Measurements from ENCODE around the gene PLAU.
A peak's percentile ranks its signal among the peaks of the same experiment; 100 is the strongest.
"Not testable (repeated sequence)": the region's sequence is repeated elsewhere in the genome, so short reads cannot be mapped to it uniquely, and the experiment has no call there.

Gene PLAU

DNA sequence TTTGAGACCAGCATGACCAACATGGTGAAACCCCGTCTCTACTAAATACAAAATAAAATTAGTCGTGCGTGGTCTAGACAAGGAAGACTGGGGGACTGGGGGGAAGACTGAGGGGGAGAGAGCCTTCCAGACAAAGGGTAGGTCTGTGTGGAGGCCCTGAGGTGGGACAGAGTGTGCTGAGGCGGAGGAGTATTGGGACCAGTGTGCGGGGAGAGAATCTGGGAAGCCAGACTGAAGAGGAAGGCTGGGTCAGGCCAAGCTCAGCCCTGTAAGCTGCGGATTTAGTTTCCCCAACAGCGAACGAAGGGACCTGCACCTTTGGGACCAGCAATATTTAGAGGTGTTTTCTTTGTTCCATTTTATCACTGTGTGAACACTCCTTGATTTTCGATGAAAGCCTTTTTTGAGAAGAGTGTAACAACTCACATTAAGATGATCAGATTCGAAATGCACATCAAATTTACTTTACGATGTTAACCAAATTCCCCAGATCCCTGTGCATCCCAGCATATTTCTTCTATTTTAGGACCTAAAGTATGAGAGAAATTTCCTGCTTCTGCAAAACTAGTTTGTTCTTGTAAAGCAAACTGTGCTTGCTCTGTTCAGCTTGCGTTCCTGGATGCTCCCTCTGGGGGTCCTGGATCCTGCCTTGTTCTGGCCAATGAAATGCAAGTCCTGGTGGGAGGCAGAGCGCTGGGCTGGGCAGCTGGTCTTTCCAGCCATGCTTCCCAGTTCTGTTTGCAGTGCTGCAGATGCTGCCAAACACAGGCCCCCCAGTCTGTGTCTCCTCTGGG lies 39.4 kb downstream of the PLAU start:
- DNase-seq (ENCODE audit: low spot score): peak; percentile 74

DNA sequence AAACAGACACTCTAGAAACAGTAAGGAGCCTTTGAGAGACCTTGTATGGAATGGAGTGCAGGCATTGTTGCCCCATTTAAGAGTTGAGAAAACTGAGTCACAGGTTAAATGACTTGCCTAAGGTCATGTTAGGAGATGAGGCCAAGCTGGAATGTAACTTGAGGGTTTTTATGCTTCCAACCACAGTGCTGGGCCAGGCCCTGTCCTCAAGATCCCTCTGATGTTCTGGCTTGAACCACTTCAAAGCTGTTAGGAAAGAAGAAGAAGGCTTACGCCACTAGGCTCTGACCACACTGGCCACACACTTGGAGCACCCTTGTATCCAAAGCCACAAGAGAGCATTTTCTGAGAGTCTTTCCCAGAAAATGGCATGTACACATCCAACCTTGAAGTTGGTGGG lies 42.7 kb downstream of the PLAU start:
- no peak for DNase-seq (ENCODE audit: low spot score)

DNA sequence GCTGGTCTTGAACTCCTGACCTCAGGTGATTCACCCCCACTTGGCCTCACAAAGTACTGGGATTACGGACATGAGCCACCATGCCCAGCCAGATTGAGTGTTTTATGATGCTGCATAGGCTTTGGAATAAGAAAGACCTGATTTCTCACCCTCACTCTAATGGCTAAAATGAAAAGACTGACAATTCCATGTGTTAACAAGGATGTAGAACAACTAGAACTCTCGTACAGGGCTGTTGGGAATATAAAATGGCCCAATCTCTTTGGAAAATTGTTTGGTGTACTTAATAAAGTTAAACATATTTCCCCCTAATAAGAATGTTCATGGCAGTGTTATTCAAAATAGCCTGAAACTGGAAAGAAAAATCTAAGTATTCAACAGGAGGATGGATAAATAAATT lies 43.8 kb downstream of the PLAU start:
- no peak for DNase-seq (ENCODE audit: low spot score)

DNA sequence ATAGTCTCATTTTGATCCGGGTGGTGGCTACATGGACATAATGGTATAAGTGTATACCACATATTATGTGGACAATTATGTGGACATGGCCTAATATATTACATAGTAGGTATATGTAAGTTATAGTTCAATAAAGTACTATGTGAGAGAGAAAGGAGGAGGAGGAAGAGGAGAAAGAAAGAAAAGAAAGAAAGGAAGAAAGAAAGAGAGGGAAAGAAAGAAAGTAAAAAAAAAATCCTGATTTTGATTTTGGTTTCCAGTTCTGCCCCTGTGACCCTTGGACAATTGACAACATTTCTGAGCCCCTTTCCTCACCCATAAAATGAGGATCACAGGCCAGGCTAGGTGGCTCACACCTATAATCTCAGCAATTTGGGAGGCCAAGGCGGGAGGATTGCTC lies 44.8 kb downstream of the PLAU start:
- no peak for DNase-seq (ENCODE audit: low spot score)

DNA sequence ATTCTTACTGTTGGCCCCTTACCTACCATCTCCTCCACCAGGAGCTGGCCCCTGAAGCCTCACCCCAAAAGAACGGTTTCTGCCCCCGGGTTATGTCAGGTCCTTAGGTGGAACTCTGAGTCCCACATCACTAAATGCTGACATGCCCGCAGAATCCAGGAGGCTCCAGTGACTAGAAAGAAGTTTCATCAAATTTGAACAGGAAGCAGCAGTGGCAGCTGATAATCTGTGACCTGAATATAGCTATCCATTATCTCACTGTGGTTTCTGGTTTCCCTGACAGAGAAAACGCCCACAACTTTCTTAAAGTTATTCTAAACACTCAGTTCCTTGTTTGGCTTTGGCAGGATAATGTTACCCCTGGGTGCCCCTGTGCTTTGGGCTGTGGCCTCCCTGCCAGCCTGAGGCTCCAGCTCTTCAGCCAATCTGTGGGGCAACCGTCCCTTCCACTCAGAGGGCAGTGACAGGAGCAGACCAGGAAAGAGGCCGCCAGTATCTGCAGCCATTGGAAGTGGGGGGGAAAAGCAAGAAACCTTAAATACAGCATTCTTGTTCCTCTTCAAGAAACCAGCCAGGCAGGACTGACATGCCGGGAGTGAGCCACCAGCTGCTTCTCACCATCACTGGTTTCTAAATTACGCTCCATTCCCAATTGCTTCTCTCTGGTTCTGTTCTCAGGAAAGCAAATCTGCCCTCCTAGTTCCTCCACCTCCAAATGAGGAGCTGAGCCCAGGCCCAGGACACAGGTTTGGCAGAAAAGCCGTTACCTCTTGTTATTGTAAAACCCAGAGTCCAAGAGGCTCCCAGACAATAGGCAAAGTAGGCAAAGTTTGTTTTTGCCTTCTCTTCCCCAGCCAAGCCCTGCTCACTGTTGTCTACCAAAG lies 45.8 kb downstream of the PLAU start:
- peak; percentile 38 for DNase-seq (ENCODE audit: low spot score)

DNA sequence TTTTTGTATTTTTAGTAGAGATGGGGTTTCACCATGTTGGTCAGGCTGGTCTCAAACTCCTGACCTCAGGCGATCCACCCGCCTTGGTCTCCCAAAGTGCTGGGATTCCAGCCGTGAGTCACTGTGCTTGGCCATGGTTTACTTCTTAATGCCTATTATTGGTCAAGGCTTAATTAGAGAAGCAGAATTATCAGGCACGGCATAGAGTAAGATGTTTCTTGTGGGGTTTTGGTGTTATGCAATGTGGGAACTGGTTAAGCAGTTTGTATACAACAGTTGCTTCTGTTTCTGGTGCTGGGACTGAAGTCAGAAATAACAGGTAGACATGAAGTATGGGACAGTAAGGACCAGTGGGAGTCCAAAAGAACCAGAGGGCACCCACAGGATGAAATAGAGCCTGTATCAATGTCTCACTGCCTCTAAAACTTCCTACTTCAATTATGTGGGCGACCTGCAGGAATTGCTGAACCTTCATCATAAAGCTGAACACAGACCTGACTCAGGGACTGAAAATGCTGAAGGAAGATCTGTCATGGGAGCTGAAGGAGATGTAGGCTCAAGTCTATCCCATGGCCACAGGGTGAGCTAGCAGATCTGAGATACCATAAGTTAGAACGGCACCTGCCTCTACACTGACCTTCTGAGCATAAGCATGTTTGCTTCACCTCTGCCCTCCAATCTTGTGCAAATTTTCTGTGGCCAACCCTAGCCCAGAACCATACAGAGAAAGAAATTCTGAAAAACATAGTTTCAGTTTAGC lies 48.7 kb downstream of the PLAU start:
- DNase-seq (ENCODE audit: low spot score): no peak

GRCh38 chr10:73962386-73962785 lies 51.5 kb downstream of the PLAU start:
- no peak for DNase-seq (ENCODE audit: low spot score)

GRCh38 chr10:73963533-73963932 lies 52.6 kb downstream of the PLAU start:
- DNase-seq (ENCODE audit: low spot score): not testable (repeated sequence)

GRCh38 chr10:73964743-73965142 lies 53.8 kb downstream of the PLAU start:
- DNase-seq (ENCODE audit: low spot score): no peak

GRCh38 chr10:73965267-73965889 lies 54.4 kb downstream of the PLAU start:
- not testable (repeated sequence) for DNase-seq (ENCODE audit: low spot score)

DNA sequence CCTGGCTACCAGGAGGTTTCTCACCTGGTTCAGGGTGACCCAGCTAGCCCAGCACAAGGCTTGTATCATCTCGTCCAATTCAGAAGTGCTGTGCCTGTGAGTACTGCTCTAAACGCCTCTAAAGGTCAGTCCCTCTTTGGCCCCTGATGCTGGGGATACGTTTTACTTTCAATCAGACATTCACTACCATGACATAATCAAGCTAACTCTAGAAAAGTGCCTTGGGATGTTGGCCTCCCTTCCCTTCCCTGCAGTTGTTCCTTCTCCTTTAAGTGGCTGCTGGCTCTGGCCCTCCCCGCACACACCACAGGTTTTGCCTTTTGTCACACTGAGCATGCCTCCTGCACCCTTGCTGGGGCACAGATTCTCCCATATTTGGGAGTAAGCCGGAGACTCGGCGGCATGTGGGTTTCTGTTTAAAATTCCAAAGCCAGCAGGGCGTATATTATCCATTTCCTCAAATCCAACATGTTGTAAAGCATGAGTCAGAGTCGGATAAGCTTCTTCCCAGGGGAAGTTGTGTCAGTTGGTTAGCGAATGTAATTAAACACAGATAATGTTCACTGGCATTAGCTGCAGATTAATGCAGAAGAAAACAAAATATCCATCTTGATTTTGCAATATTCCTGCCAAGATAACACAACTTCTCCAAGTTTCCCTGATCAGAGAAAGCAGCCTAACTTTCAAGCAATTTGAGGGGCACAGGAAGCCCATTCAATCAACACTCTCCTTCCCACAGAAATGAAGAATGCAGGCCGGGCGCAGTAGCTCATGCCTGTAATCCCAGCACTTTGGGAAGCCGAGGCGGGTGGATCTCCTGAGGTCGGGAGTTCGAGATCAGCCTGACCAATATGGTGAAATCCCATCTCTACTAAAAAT lies 55.2 kb downstream of the PLAU start:
- DNase-seq (ENCODE audit: low spot score): peak; percentile 92

DNA sequence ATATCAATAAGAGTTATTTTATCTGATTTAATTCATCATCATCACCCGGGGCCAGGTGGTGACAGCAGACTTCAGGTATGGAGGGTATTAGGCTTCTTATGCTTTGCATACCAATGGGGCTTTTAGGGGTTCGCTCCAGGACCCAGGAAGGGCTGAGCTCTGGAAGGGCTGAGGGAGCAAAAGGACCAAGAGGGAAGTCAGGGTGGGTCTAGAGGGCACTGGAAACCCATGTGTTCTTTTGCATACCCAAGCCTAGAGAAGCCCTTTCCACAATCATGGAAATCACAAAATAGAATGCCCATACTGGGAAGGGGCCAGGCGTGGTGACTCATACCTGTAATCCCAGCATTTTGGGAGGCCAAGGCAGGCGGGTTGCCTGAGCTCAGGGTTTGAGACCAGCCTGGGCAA lies 56.1 kb downstream of the PLAU start:
- DNase-seq (ENCODE audit: low spot score): peak; percentile 65

All from iPS-NIHi11 (cell line).